Measurements from ENCODE around the gene LRMDA. TPM values are rescaled to one million over a fixed set of nuclear protein-coding genes. Genes with fewer than 3 reads are reported as not detected.

The LRMDA gene
- total RNA-seq, 6 experiments from 2014 or later: 0.32 TPM; not detected in 5

DNA sequence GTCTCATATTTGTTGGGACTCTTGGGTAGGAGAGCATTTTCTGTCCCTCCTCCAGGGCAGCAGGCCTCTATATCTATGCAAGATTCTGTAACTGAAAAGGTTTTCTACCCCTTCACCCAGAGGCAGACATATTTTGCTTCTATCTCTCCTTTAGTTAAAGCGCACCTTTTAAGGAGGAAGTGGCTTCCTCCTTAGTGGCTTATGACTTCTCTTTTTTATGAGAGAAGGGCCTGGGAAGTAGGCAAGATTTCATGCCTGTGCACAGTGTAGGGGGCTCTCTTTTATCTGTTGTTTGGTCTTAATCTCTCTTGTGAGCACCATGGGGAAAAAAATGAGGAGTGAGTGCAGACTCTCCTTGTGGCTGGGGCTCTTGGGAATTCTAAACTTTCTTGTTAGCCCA lies 122.1 kb downstream of the LRMDA start:
- DNase-seq: no peak
- Mint-ChIP-seq H3K4me3 (no peak overlapping the region), H3K36me3 (ENCODE audit: low read depth) (no peaks in the 10 kb centered on the region), H3K4me1 (ENCODE audit: low read depth) (no peaks in the 10 kb centered on the region), H3K27me3 (ENCODE audit: insufficient read depth) (no peaks in the 10 kb centered on the region; the same call in none of the 2 replicates), H3K9me3 (peaks cover 26% of the 10 kb centered on the region), H3K27ac (no peak overlapping the region)
- TF ChIP-seq, protein P1, sequence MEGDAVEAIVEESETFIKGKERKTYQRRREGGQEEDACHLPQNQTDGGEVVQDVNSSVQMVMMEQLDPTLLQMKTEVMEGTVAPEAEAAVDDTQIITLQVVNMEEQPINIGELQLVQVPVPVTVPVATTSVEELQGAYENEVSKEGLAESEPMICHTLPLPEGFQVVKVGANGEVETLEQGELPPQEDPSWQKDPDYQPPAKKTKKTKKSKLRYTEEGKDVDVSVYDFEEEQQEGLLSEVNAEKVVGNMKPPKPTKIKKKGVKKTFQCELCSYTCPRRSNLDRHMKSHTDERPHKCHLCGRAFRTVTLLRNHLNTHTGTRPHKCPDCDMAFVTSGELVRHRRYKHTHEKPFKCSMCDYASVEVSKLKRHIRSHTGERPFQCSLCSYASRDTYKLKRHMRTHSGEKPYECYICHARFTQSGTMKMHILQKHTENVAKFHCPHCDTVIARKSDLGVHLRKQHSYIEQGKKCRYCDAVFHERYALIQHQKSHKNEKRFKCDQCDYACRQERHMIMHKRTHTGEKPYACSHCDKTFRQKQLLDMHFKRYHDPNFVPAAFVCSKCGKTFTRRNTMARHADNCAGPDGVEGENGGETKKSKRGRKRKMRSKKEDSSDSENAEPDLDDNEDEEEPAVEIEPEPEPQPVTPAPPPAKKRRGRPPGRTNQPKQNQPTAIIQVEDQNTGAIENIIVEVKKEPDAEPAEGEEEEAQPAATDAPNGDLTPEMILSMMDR (IDR thresholded peaks at IDR 0.05): no peak

DNA sequence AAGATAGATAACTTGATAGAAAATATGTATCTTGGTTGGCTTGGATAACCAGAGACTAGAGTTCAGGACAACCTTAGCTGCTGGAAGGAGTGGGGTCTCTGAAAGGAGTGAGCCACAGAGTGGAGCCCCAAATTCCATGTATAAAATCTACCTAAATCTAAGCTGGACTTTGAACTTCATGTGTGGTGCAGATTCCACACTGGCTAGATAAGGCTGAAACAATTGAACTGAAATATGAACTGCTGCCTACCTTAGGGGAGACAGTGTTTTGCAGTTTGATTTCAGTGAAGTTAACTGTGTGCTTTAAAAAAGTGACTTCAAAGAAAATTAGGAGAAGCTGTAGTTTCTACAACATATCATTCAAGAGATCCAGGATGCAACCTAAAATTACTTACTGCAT lies 123.9 kb downstream of the LRMDA start:
- Mint-ChIP-seq H3K27ac (no peak overlapping the region), H3K4me1 (ENCODE audit: low read depth) (no peaks in the 10 kb centered on the region), H3K4me3 (no peak overlapping the region), H3K9me3 (peaks cover 26% of the 10 kb centered on the region), H3K27me3 (ENCODE audit: insufficient read depth) (no peaks in the 10 kb centered on the region; the same call in 1 of the 2 replicates), H3K36me3 (ENCODE audit: low read depth) (no peaks in the 10 kb centered on the region)
- TF ChIP-seq, protein P1 (IDR thresholded peaks at IDR 0.05): no peak
- DNase-seq: no peak

DNA sequence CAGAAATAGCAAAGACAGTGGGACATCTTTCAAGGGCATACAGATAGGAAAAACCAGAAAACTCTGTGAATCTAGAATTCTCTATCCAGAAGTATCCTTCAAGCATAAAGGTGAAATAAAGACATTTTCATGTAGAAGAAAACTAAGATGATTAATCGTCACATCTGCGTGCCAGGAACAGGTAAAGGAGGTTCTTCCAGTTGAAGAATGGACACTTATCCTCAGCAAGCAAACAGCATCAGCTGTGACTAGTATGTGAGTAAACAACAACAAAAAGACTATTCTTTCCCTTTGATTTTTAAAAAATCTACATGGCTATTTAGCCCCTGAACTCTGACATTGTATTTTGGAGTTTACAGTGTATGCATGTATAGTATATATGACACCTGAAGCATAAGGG lies 124.9 kb downstream of the LRMDA start:
- H3K27ac Mint-ChIP-seq: no peak overlapping the region
- H3K4me1 Mint-ChIP-seq (ENCODE audit: low read depth): no peaks in the 10 kb centered on the region
- H3K9me3 Mint-ChIP-seq: peaks cover 26% of the 10 kb centered on the region
- no peak overlapping the region for H3K4me3 Mint-ChIP-seq
- DNase-seq: no peak
- H3K27me3 Mint-ChIP-seq (ENCODE audit: insufficient read depth): no peaks in the 10 kb centered on the region; the same call in 1 of the 2 replicates
- H3K36me3 Mint-ChIP-seq (ENCODE audit: low read depth): no peaks in the 10 kb centered on the region
- TF ChIP-seq, protein P1 (IDR thresholded peaks at IDR 0.05): no peak

DNA sequence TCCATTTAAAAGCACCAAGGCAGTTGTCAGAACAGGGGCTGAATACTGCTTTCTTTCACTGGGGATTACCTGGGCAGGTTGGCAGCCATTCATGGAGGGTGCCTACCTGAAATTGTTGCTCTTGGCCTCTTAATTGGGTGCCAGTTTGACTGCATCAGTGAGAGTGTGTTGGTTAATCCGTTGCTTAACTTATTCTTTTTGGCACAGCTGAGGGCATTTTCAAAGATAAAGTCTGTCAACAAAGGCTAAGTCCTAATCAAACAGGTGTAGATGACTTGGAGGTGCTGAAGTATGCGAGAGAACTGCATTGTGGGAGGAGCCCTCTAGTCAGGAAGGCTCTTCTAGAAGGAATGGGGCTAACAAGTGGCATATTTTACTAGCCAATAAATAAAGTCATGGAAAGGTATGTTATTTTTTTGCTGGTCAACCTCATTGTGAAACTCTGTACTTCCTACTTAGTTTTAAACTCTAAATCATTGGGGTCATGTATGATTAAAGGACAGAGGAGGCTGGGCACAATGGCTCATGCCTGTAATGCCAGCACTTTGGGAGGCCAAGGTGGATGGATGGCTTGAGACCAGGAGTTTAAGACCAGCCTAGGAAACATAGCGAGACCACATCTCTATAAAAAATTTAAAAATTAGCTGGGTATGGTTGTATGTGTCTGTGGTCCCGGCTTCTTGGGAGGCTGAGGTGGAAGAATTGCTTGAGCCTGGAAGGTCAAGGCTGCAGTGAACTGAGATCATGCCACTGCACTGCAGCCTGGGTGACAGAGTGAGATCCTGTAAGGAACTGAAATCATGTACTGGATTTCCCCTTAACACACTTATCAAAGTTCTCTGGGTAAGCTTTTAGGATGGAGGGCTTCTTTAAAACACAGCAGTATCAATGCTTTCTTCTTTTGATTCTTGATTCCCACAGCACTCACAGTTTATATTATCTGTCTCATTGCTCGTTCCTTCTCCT lies 134.1 kb downstream of the LRMDA start:
- Mint-ChIP-seq H3K9me3 (peaks cover 29% of the 10 kb centered on the region), H3K27ac (no peak overlapping the region), H3K4me1 (ENCODE audit: low read depth) (no peaks in the 10 kb centered on the region), H3K27me3 (ENCODE audit: insufficient read depth) (no peaks in the 10 kb centered on the region; the same call in 1 of the 2 replicates), H3K36me3 (ENCODE audit: low read depth) (peaks cover 4% of the 10 kb centered on the region), H3K4me3 (no peak overlapping the region)
- TF ChIP-seq, protein P1 (IDR thresholded peaks at IDR 0.05): no peak
- no peak for DNase-seq

DNA sequence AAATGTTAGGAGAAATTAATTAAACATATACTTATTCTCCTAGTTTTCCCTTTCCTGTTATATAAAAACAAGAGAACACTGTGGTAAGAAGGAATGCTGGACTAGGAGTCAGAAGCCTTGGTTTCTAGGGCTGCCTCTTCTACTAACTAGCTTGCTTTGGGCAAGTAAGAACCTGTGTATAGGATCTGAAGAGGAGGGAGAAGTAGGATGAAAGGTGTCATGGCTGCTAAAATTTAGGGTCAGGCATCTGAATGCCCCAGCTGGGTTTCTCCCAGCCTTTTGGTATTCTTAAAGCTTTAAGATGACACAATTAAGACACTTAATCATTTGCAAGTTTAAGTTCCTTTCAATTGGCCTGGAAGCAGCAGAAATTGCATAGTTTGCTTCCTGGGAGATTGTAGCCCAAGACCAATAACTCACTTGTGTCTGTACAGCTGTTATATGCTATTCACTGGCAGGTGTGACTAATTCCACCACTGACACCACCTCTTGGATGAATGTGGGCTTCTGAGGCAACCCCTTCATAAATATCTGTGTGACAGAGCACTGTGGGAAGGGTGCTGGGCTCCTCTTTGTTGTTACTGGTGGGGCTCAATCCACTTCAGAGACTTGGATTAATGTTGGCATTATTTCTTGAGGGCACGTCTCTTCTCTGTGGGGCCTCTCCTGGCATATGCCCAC lies 137.2 kb downstream of the LRMDA start:
- TF ChIP-seq, protein P1 (IDR thresholded peaks at IDR 0.05): no peak
- no peak for DNase-seq
- Mint-ChIP-seq H3K27me3 (ENCODE audit: insufficient read depth) (no peaks in the 10 kb centered on the region; the same call in 1 of the 2 replicates), H3K27ac (no peak overlapping the region), H3K4me1 (ENCODE audit: low read depth) (no peaks in the 10 kb centered on the region), H3K4me3 (no peak overlapping the region), H3K9me3 (peaks cover 39% of the 10 kb centered on the region), H3K36me3 (ENCODE audit: low read depth) (peaks cover 4% of the 10 kb centered on the region; the same call in 1 of the 2 replicates)
